ENCODE data around the gene LRP1B.

LRP1B gene

DNA sequence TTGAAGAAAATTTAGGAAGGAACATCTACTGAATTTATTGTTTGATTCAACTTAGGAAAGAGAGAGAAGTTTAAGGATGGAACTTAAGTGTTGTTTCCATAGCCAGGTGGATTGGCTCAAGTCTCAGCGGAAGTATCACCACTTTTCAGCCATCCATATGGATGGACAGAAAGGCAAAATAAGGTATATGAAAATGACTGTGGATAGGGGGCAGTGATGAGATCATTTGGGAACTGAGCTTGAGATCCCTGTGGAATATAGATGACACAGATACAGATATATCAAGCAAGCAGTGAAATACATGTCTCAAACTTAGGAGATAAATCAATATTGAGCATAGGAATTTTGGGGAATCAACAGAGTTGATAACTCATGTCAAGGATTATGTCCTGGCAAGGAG lies 1887.9 kb downstream of the LRP1B start:
- no peak overlapping the region for H3K4me2 ChIP-seq (ENCODE audit: insufficient read depth, low read length)
- H3K36me3 ChIP-seq (ENCODE audit: insufficient read depth, low read length): no peaks in the 10 kb centered on the region
- no peak overlapping the region for H2AFZ ChIP-seq (ENCODE audit: low read depth, low read length)
- H3K27ac ChIP-seq (ENCODE audit: low read length): no peak overlapping the region
- no peaks in the 10 kb centered on the region for H3K79me2 ChIP-seq (ENCODE audit: insufficient read depth, low read length)
- no peak overlapping the region for H3K9ac ChIP-seq (ENCODE audit: low read depth, low read length)
- no peak for DNase-seq
- no peaks in the 10 kb centered on the region for H3K9me3 ChIP-seq (ENCODE audit: insufficient read depth, low read length, severe bottlenecking)
- no peaks in the 10 kb centered on the region for H3K4me1 ChIP-seq (ENCODE audit: insufficient read depth, low read length)
- H3K27me3 ChIP-seq (ENCODE audit: insufficient read depth, low read length, poor library complexity): no peaks in the 10 kb centered on the region
- TF ChIP-seq EZH2 (IDR thresholded peaks at IDR 0.05; ENCODE audit: borderline replicate concordance, low read depth, low read length, severe bottlenecking): no peak
- TF ChIP-seq, protein P1, sequence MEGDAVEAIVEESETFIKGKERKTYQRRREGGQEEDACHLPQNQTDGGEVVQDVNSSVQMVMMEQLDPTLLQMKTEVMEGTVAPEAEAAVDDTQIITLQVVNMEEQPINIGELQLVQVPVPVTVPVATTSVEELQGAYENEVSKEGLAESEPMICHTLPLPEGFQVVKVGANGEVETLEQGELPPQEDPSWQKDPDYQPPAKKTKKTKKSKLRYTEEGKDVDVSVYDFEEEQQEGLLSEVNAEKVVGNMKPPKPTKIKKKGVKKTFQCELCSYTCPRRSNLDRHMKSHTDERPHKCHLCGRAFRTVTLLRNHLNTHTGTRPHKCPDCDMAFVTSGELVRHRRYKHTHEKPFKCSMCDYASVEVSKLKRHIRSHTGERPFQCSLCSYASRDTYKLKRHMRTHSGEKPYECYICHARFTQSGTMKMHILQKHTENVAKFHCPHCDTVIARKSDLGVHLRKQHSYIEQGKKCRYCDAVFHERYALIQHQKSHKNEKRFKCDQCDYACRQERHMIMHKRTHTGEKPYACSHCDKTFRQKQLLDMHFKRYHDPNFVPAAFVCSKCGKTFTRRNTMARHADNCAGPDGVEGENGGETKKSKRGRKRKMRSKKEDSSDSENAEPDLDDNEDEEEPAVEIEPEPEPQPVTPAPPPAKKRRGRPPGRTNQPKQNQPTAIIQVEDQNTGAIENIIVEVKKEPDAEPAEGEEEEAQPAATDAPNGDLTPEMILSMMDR (IDR thresholded peaks at IDR 0.05; ENCODE audit: borderline replicate concordance, extremely low read depth, low read length, poor library complexity, severe bottlenecking): no peak
- H3K4me3 ChIP-seq (ENCODE audit: low read depth in 1 of 2, low read length in 2 of 2): no peak overlapping the region
- ATAC-seq (ENCODE audit: insufficient read depth, low read depth): no peak
- H4K20me1 ChIP-seq (ENCODE audit: insufficient read depth, low read length): no peaks in the 10 kb centered on the region

DNA sequence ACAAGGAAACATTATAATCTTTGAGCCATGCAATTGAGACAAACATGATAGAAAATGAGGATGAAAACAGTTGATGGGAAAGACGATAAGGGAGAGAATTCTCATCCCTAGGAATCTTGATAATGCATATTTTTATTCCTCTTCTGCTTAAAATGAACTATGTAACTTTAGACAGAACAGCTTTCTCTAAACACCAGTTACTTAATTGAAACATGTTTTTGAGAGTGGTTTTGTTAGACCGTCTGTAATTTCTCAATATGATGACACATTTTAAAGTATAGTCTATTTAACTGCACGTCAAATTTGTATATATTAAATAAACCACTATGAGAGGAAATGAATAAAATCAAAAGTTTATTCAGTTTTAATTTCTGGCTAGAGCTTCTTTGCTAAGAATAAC lies 1896.7 kb downstream of the LRP1B start:
- no peaks in the 10 kb centered on the region for H4K20me1 ChIP-seq (ENCODE audit: insufficient read depth, low read length)
- no peak overlapping the region for H3K4me3 ChIP-seq (ENCODE audit: low read depth in 1 of 2, low read length in 2 of 2)
- no peaks in the 10 kb centered on the region for H3K9me3 ChIP-seq (ENCODE audit: insufficient read depth, low read length, severe bottlenecking)
- H3K27ac ChIP-seq (ENCODE audit: low read length): no peak overlapping the region
- H3K4me2 ChIP-seq (ENCODE audit: insufficient read depth, low read length): no peak overlapping the region
- H3K4me1 ChIP-seq (ENCODE audit: insufficient read depth, low read length): no peaks in the 10 kb centered on the region
- TF ChIP-seq, protein P1 (IDR thresholded peaks at IDR 0.05; ENCODE audit: borderline replicate concordance, extremely low read depth, low read length, poor library complexity, severe bottlenecking): no peak
- TF ChIP-seq EZH2 (IDR thresholded peaks at IDR 0.05; ENCODE audit: borderline replicate concordance, low read depth, low read length, severe bottlenecking): no peak
- no peaks in the 10 kb centered on the region for H3K27me3 ChIP-seq (ENCODE audit: insufficient read depth, low read length, poor library complexity)
- ATAC-seq (ENCODE audit: insufficient read depth, low read depth): no peak
- DNase-seq: no peak
- H3K9ac ChIP-seq (ENCODE audit: low read depth, low read length): no peak overlapping the region
- no peaks in the 10 kb centered on the region for H3K36me3 ChIP-seq (ENCODE audit: insufficient read depth, low read length)
- no peaks in the 10 kb centered on the region for H3K79me2 ChIP-seq (ENCODE audit: insufficient read depth, low read length)
- H2AFZ ChIP-seq (ENCODE audit: low read depth, low read length): no peak overlapping the region

DNA sequence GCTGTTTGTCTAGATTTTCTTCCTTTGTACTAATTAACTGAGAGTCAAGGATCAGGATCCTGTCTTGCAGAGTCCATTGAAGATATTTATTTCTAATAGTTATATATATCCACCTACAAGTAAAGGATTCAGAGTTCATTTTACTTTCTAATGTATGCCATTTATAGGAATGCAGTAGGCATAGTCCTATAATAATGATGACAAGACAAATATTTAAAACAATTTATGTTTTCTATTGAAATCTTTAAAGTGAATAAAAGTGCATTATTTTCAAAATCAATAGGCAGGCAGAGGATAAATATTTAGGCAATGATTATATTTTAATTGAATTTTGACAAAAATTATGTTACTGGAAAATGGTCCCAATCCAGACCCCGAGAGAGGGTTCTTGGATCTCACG lies 1919.9 kb downstream of the LRP1B start:
- H3K27ac ChIP-seq (ENCODE audit: low read length): no peak overlapping the region
- no peaks in the 10 kb centered on the region for H3K36me3 ChIP-seq (ENCODE audit: insufficient read depth, low read length)
- TF ChIP-seq EZH2 (IDR thresholded peaks at IDR 0.05; ENCODE audit: borderline replicate concordance, low read depth, low read length, severe bottlenecking): no peak
- TF ChIP-seq, protein P1 (IDR thresholded peaks at IDR 0.05; ENCODE audit: borderline replicate concordance, extremely low read depth, low read length, poor library complexity, severe bottlenecking): no peak
- DNase-seq: no peak
- no peak for ATAC-seq (ENCODE audit: insufficient read depth, low read depth)
- H3K27me3 ChIP-seq (ENCODE audit: insufficient read depth, low read length, poor library complexity): no peaks in the 10 kb centered on the region
- no peaks in the 10 kb centered on the region for H3K4me1 ChIP-seq (ENCODE audit: insufficient read depth, low read length)
- no peak overlapping the region for H3K4me3 ChIP-seq (ENCODE audit: low read depth in 1 of 2, low read length in 2 of 2)
- no peak overlapping the region for H2AFZ ChIP-seq (ENCODE audit: low read depth, low read length)
- no peak overlapping the region for H3K4me2 ChIP-seq (ENCODE audit: insufficient read depth, low read length)
- no peaks in the 10 kb centered on the region for H3K9me3 ChIP-seq (ENCODE audit: insufficient read depth, low read length, severe bottlenecking)
- no peaks in the 10 kb centered on the region for H4K20me1 ChIP-seq (ENCODE audit: insufficient read depth, low read length)
- no peak overlapping the region for H3K9ac ChIP-seq (ENCODE audit: low read depth, low read length)
- H3K79me2 ChIP-seq (ENCODE audit: insufficient read depth, low read length): no peaks in the 10 kb centered on the region

DNA sequence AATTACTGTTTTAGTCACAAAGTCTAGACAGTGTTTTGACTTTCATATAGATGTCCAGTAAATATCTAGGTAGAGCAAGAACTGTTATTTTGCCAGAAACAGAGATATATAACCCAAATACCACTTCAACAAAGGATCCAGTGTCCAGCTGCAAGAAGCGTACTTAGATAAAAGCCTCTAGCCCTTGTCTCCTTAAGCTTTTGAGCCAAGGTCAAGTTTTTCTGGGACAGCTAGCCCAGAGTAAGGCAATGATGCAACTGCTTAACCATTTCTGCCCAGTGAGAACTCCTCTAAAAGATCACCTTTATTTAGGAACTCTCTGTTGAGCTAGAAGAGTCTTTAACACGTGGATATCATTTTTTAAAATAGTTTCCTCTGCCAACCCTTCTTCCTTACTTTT lies 1925.7 kb downstream of the LRP1B start:
- no peak for TF ChIP-seq EZH2 (IDR thresholded peaks at IDR 0.05; ENCODE audit: borderline replicate concordance, low read depth, low read length, severe bottlenecking)
- TF ChIP-seq, protein P1 (IDR thresholded peaks at IDR 0.05; ENCODE audit: borderline replicate concordance, extremely low read depth, low read length, poor library complexity, severe bottlenecking): no peak
- no peaks in the 10 kb centered on the region for H3K79me2 ChIP-seq (ENCODE audit: insufficient read depth, low read length)
- no peaks in the 10 kb centered on the region for H3K9me3 ChIP-seq (ENCODE audit: insufficient read depth, low read length, severe bottlenecking)
- no peak overlapping the region for H3K27ac ChIP-seq (ENCODE audit: low read length)
- no peak overlapping the region for H2AFZ ChIP-seq (ENCODE audit: low read depth, low read length)
- H3K4me3 ChIP-seq (ENCODE audit: low read depth in 1 of 2, low read length in 2 of 2): no peak overlapping the region
- no peaks in the 10 kb centered on the region for H3K36me3 ChIP-seq (ENCODE audit: insufficient read depth, low read length)
- ATAC-seq (ENCODE audit: insufficient read depth, low read depth): no peak
- DNase-seq: no peak
- H3K27me3 ChIP-seq (ENCODE audit: insufficient read depth, low read length, poor library complexity): no peaks in the 10 kb centered on the region
- no peak overlapping the region for H3K4me2 ChIP-seq (ENCODE audit: insufficient read depth, low read length)
- no peaks in the 10 kb centered on the region for H4K20me1 ChIP-seq (ENCODE audit: insufficient read depth, low read length)
- H3K9ac ChIP-seq (ENCODE audit: low read depth, low read length): no peak overlapping the region
- H3K4me1 ChIP-seq (ENCODE audit: insufficient read depth, low read length): no peaks in the 10 kb centered on the region

All from DND-41 (cell line).